Stimulated activated naive B cell treated with anti-CD40 and anti-IgM and Interleukin-4, amounts not matched to agents 10 μg/mL and 1 μg/mL and 100 μg/mL, for 72 hours (primary cell): ENCODE results near the gene REPIN1.
A peak's percentile ranks its signal among the peaks of the same experiment; 100 is the strongest.

Experiments
- ATAC-seq, 2 donors: fragments of 150-1000 bp; cut with Tn5 transposase; replicated peaks; 2 replicates each; pipeline ENCODE4 v1.10.0; 2021; ENCODE audit warnings: moderate library complexity in 1 of 2
- DNase-seq: peaks from one replicate; pipeline ENCODE4 v3.0.0; 2021
- H3K27ac Mint-ChIP-seq: one replicate; pipeline ENCODE4 v1.8.0; 2022; ENCODE audit warnings: mild to moderate bottlenecking, mixed read lengths
- H3K27me3 Mint-ChIP-seq, 2 donors: one replicate each; pipeline ENCODE4 v1.8.0; 2022; ENCODE audit warnings: mixed read lengths in 2 of 2
- H3K36me3 Mint-ChIP-seq, 2 donors: one replicate each; pipeline ENCODE4 v1.8.0; 2022; ENCODE audit warnings: mixed read lengths in 2 of 2, mild to moderate bottlenecking in 1 of 2
- H3K4me1 Mint-ChIP-seq, 2 donors: one replicate each; pipeline ENCODE4 v1.8.0; 2022; ENCODE audit warnings: mixed read lengths in 2 of 2, mild to moderate bottlenecking in 1 of 2
- H3K4me3 Mint-ChIP-seq, 2 donors: one replicate each; pipeline ENCODE4 v1.8.0; 2022; ENCODE audit warnings: mild to moderate bottlenecking in 2 of 2, mixed read lengths in 2 of 2, moderate library complexity in 1 of 2
- H3K9me3 Mint-ChIP-seq, 2 donors: one replicate each; pipeline ENCODE4 v1.8.0; 2022; ENCODE audit warnings: mixed read lengths in 2 of 2, mild to moderate bottlenecking in 1 of 2

REPIN1 gene

GRCh38 chr7:150359622-150360362 is 8.8 kb upstream of the REPIN1 start:
- Mint-ChIP-seq H3K9me3 (peaks cover 0 to 4% of the 10 kb centered on the region in 2 donors), H3K4me1 (peaks cover 44 to 70% of the 10 kb centered on the region in 2 donors), H3K27me3 (peaks cover 0 to 5% of the 10 kb centered on the region in 2 donors), H3K36me3 (peaks cover 0 to 2% of the 10 kb centered on the region in 2 donors), H3K4me3 (no peak overlapping the region), H3K27ac (peak overlapping the region; percentile 52)
- DNase-seq: no peak
- no peak for ATAC-seq

- Mint-ChIP-seq H3K4me1 (peaks cover 47 to 77% of the 10 kb centered on the region in 2 donors), H3K27ac (peak overlapping the region; percentile 52), H3K9me3 (peaks cover 0 to 4% of the 10 kb centered on the region in 2 donors), H3K4me3 (no peak overlapping the region), H3K36me3 (peaks cover 0 to 2% of the 10 kb centered on the region in 2 donors), H3K27me3 (peaks cover 0 to 5% of the 10 kb centered on the region in 2 donors)
- ATAC-seq: no peak
- DNase-seq: no peak
Observed at GRCh38 chr7:150360363-150361058, 8.1 kb upstream of the REPIN1 start.

- Mint-ChIP-seq H3K9me3 (peaks cover 0 to 4% of the 10 kb centered on the region in 2 donors), H3K27me3 (peaks cover 0 to 5% of the 10 kb centered on the region in 2 donors), H3K4me3 (no peak overlapping the region), H3K36me3 (peaks cover 0 to 2% of the 10 kb centered on the region in 2 donors), H3K4me1 (peaks cover 53 to 83% of the 10 kb centered on the region in 2 donors), H3K27ac (no peak overlapping the region)
- no peak for DNase-seq
- ATAC-seq: no peak
Observed at GRCh38 chr7:150361402-150361801, 7.2 kb upstream of the REPIN1 start.

GRCh38 chr7:150361807-150362621 is 6.6 kb upstream of the REPIN1 start:
- H3K4me1 Mint-ChIP-seq: peaks cover 54 to 86% of the 10 kb centered on the region in 2 donors
- H3K36me3 Mint-ChIP-seq: peaks cover 0 to 2% of the 10 kb centered on the region in 2 donors
- ATAC-seq (no peak), DNase-seq (no peak)
- H3K9me3 Mint-ChIP-seq: peaks cover 0 to 4% of the 10 kb centered on the region in 2 donors
- H3K27ac Mint-ChIP-seq: no peak overlapping the region
- no peak overlapping the region for H3K4me3 Mint-ChIP-seq
- H3K27me3 Mint-ChIP-seq: peaks cover 0 to 5% of the 10 kb centered on the region in 2 donors

GRCh38 chr7:150363370-150363769 is 5.3 kb upstream of the REPIN1 start:
- no peak overlapping the region for H3K4me3 Mint-ChIP-seq
- H3K27me3 Mint-ChIP-seq: peaks cover 0 to 5% of the 10 kb centered on the region in 2 donors
- peaks cover 0 to 2% of the 10 kb centered on the region in 2 donors for H3K36me3 Mint-ChIP-seq
- peak overlapping the region; percentile 72 for H3K27ac Mint-ChIP-seq
- peaks cover 0 to 4% of the 10 kb centered on the region in 2 donors for H3K9me3 Mint-ChIP-seq
- DNase-seq: no peak
- no peak for ATAC-seq
- H3K4me1 Mint-ChIP-seq: peaks cover 51 to 86% of the 10 kb centered on the region in 2 donors

GRCh38 chr7:150363872-150364271 is 4.8 kb upstream of the REPIN1 start:
- H3K4me3 Mint-ChIP-seq: peak overlapping the region; percentile 10 to 51
- ATAC-seq (peak; percentile 46 to 63), DNase-seq (no peak)
- peaks cover 0 to 5% of the 10 kb centered on the region in 2 donors for H3K27me3 Mint-ChIP-seq
- peaks cover 51 to 83% of the 10 kb centered on the region in 2 donors for H3K4me1 Mint-ChIP-seq
- peak overlapping the region; percentile 72 for H3K27ac Mint-ChIP-seq
- peaks cover 0 to 4% of the 10 kb centered on the region in 2 donors for H3K9me3 Mint-ChIP-seq
- peaks cover 1 to 2% of the 10 kb centered on the region in 2 donors for H3K36me3 Mint-ChIP-seq

GRCh38 chr7:150365194-150365593 is 3.4 kb upstream of the REPIN1 start:
- no peak for DNase-seq
- peaks cover 0 to under 1% of the 10 kb centered on the region in 2 donors for H3K9me3 Mint-ChIP-seq
- no peak for ATAC-seq
- peaks cover 0 to under 1% of the 10 kb centered on the region in 2 donors for H3K27me3 Mint-ChIP-seq
- peaks cover 44 to 77% of the 10 kb centered on the region in 2 donors for H3K4me1 Mint-ChIP-seq
- H3K27ac Mint-ChIP-seq: peak overlapping the region; percentile 99
- peaks cover 12 to 14% of the 10 kb centered on the region in 2 donors for H3K36me3 Mint-ChIP-seq
- peak overlapping the region in 1 of 2 donors; percentile 43 for H3K4me3 Mint-ChIP-seq

GRCh38 chr7:150365673-150366398 is 2.8 kb upstream of the REPIN1 start:
- Mint-ChIP-seq H3K27ac (peak overlapping the region; percentile 99), H3K4me3 (peak overlapping the region; percentile 43 to 55), H3K4me1 (peaks cover 50 to 81% of the 10 kb centered on the region in 2 donors), H3K36me3 (peaks cover 16 to 19% of the 10 kb centered on the region in 2 donors), H3K27me3 (no peaks in the 10 kb centered on the region), H3K9me3 (no peaks in the 10 kb centered on the region)
- peak; percentile 51 for DNase-seq
- peak; percentile 43 to 45 for ATAC-seq

- Mint-ChIP-seq H3K27ac (peak overlapping the region; percentile 97), H3K4me3 (peak overlapping the region; percentile 85 to 96), H3K9me3 (no peaks in the 10 kb centered on the region), H3K36me3 (peaks cover 23 to 26% of the 10 kb centered on the region in 2 donors), H3K27me3 (no peaks in the 10 kb centered on the region), H3K4me1 (peaks cover 46 to 73% of the 10 kb centered on the region in 2 donors)
- DNase-seq: no peak
- no peak for ATAC-seq
Observed at GRCh38 chr7:150367677-150368095, 936 bp upstream of the REPIN1 start.

GRCh38 chr7:150368884-150369747 is 494 bp downstream of the REPIN1 start:
- DNase-seq (peak; percentile 64), ATAC-seq (peak; percentile 71 to 75)
- Mint-ChIP-seq H3K36me3 (peaks cover 37 to 40% of the 10 kb centered on the region in 2 donors), H3K4me3 (peak overlapping the region; percentile 96 to 97), H3K4me1 (peaks cover 44 to 73% of the 10 kb centered on the region in 2 donors), H3K27ac (peak overlapping the region; percentile 99), H3K27me3 (no peaks in the 10 kb centered on the region), H3K9me3 (no peaks in the 10 kb centered on the region)

- no peaks in the 10 kb centered on the region for H3K27me3 Mint-ChIP-seq
- peak overlapping the region; percentile 99 for H3K27ac Mint-ChIP-seq
- ATAC-seq: peak in 1 of 2 donors; percentile 0
- H3K36me3 Mint-ChIP-seq: peaks cover 45 to 48% of the 10 kb centered on the region in 2 donors
- H3K4me1 Mint-ChIP-seq: peaks cover 46 to 76% of the 10 kb centered on the region in 2 donors
- no peak for DNase-seq
- peak overlapping the region; percentile 96 to 97 for H3K4me3 Mint-ChIP-seq
- no peaks in the 10 kb centered on the region for H3K9me3 Mint-ChIP-seq
Observed at GRCh38 chr7:150369748-150370501, 1.3 kb downstream of the REPIN1 start.

GRCh38 chr7:150370612-150371071 is 2.0 kb downstream of the REPIN1 start:
- peak overlapping the region; percentile 96 to 97 for H3K4me3 Mint-ChIP-seq
- H3K4me1 Mint-ChIP-seq: peaks cover 46 to 76% of the 10 kb centered on the region in 2 donors
- no peaks in the 10 kb centered on the region for H3K27me3 Mint-ChIP-seq
- H3K27ac Mint-ChIP-seq: peak overlapping the region; percentile 81
- peaks cover 49 to 53% of the 10 kb centered on the region in 2 donors for H3K36me3 Mint-ChIP-seq
- no peak for DNase-seq
- ATAC-seq: no peak
- no peaks in the 10 kb centered on the region for H3K9me3 Mint-ChIP-seq
